ENCODE results near the gene PI4KB.

The PI4KB gene

GRCh38 chr1:151342021-151342420, 14.8 kb upstream of the PI4KB start:
- no peak overlapping the region for H3K4me3 ChIP-seq (ENCODE audit: low read depth, low read length)
- TF ChIP-seq CTCF (IDR thresholded peaks at IDR 0.05; ENCODE audit: low read depth, low read length) (no peak), POLR2A (IDR thresholded peaks at IDR 0.05; ENCODE audit: extremely low read depth, insufficient read length) (no peak), MYC (IDR thresholded peaks at IDR 0.05; ENCODE audit: low read depth, low read length) (no peak), MAX (IDR thresholded peaks at IDR 0.05; ENCODE audit: low read depth, low read length) (no peak)
- no peak for DNase-seq (ENCODE audit: low read depth)

GRCh38 chr1:151340870-151341754, 13.9 kb upstream of the PI4KB start:
- H3K4me3 ChIP-seq (ENCODE audit: low read depth, low read length), result no peak overlapping the region
- TF ChIP-seq CTCF (IDR thresholded peaks at IDR 0.05; ENCODE audit: low read depth, low read length) (peak; percentile 66), POLR2A (IDR thresholded peaks at IDR 0.05; ENCODE audit: extremely low read depth, insufficient read length) (no peak), MAX (IDR thresholded peaks at IDR 0.05; ENCODE audit: low read depth, low read length) (peak; percentile 21; the same call in 1 of the 2 replicates), MYC (IDR thresholded peaks at IDR 0.05; ENCODE audit: low read depth, low read length) (no peak)
- DNase-seq (ENCODE audit: low read depth), result peak; percentile 82

GRCh38 chr1:151336556-151336955, 9.3 kb upstream of the PI4KB start:
- H3K4me3 ChIP-seq (ENCODE audit: low read depth, low read length), result no peak overlapping the region
- DNase-seq (ENCODE audit: low read depth), result no peak
- TF ChIP-seq POLR2A (IDR thresholded peaks at IDR 0.05; ENCODE audit: extremely low read depth, insufficient read length) (no peak), CTCF (IDR thresholded peaks at IDR 0.05; ENCODE audit: low read depth, low read length) (no peak), MYC (IDR thresholded peaks at IDR 0.05; ENCODE audit: low read depth, low read length) (no peak), MAX (IDR thresholded peaks at IDR 0.05; ENCODE audit: low read depth, low read length) (no peak)

GRCh38 chr1:151334822-151335221, 7.6 kb upstream of the PI4KB start:
- no peak overlapping the region for H3K4me3 ChIP-seq (ENCODE audit: low read depth, low read length)
- no peak for DNase-seq (ENCODE audit: low read depth)
- TF ChIP-seq POLR2A (IDR thresholded peaks at IDR 0.05; ENCODE audit: extremely low read depth, insufficient read length), result no peak
- no peak for TF ChIP-seq CTCF (IDR thresholded peaks at IDR 0.05; ENCODE audit: low read depth, low read length)
- TF ChIP-seq MYC (IDR thresholded peaks at IDR 0.05; ENCODE audit: low read depth, low read length), result no peak
- no peak for TF ChIP-seq MAX (IDR thresholded peaks at IDR 0.05; ENCODE audit: low read depth, low read length)

GRCh38 chr1:151327903-151328674, 873 bp upstream of the PI4KB start:
- H3K4me3 ChIP-seq (ENCODE audit: low read depth, low read length), result peak overlapping the region; percentile 68
- no peak for DNase-seq (ENCODE audit: low read depth)
- TF ChIP-seq MAX (IDR thresholded peaks at IDR 0.05; ENCODE audit: low read depth, low read length) (no peak), CTCF (IDR thresholded peaks at IDR 0.05; ENCODE audit: low read depth, low read length) (no peak), MYC (IDR thresholded peaks at IDR 0.05; ENCODE audit: low read depth, low read length) (no peak), POLR2A (IDR thresholded peaks at IDR 0.05; ENCODE audit: extremely low read depth, insufficient read length) (no peak)

Measured in NB4 (cell line).